ENCODE results near the gene TGFBR3.

The TGFBR3 gene

GRCh38 chr1:91635763-91636162 is 250.2 kb downstream of the TGFBR3 start:
- no peak for DNase-seq (ENCODE audit: low read depth)

- DNase-seq (ENCODE audit: low read depth), result no peak
Observed at GRCh38 chr1:91633438-91633837, 252.5 kb downstream of the TGFBR3 start.

- DNase-seq (ENCODE audit: low read depth), result no peak
Observed at GRCh38 chr1:91631718-91632330, 254.1 kb downstream of the TGFBR3 start.

GRCh38 chr1:91630803-91631202 is 255.1 kb downstream of the TGFBR3 start:
- no peak for DNase-seq (ENCODE audit: low read depth)

Measured in activated T-helper 9 cell treated with anti-CD3 and anti-CD28 coated beads, Interleukin-2, amount 50 U/mL, for 16 hours (primary cell).